SK-N-MC (cell line): ENCODE measurements around the gene POGZ.

ENCODE experiments used
- EZH2 ChIP-seq: fragments of 200-600 bp; sonication (generic); IDR thresholded peaks from one replicate; pipeline ENCODE4 v1.6.1; 2017; ENCODE audit warnings: antibody characterized with exemption
- FOXP2 ChIP-seq: optimal IDR thresholded peaks from 2 replicates; pipeline ENCODE3; 2011; ENCODE audit warnings: mild to moderate bottlenecking, moderate library complexity; ENCODE audit not compliant: insufficient read depth; ENCODE audit errors: extremely low read length, control extremely low read depth

- TF ChIP-seq FOXP2 (no peak), EZH2 (no peak)
These were observed 53.1 kb downstream of the POGZ start for GRCh38 chr1:151406176-151406575.
